B cell (primary cell): ENCODE results near the gene UBASH3B. TPM values are rescaled to one million over a fixed set of nuclear protein-coding genes. Genes with fewer than 3 reads are reported as not detected.
A peak's percentile ranks its signal among the peaks of the same experiment; 100 is the strongest.

ENCODE experiments used
- ATAC-seq: fragments of 200-7000 bp; cut with Tn5 transposase; one replicate; pipeline ENCODE4 v1.10.0; 2021; ENCODE audit warnings: low read depth, mild to moderate bottlenecking, moderate number of reproducible peaks, moderate library complexity
- CTCF ChIA-PET: fragments of 350-600 bp; sonication (Branson Sonifier 250); formaldehyde crosslinking; loops from one replicate; lab custom pipeline; 2021; ENCODE audit warnings: antibody characterized with exemption, inconsistent platforms; lab: Charles Lee
- POLR2A ChIA-PET: fragments of 350-600 bp; sonication (Branson Sonifier 250); formaldehyde crosslinking; loops from one replicate; lab custom pipeline; 2021; ENCODE audit warnings: antibody characterized with exemption; lab: Charles Lee
- DNase-seq: peaks from one replicate; pipeline ENCODE4 v3.0.0; 2013
- H2AFZ ChIP-seq: 2 replicates; pipeline ENCODE4 v1.6.1; 2012; ENCODE audit warnings: mild to moderate bottlenecking, low read depth, low read length; ENCODE audit not compliant: insufficient read depth, poor library complexity, severe bottlenecking
- H3K27ac ChIP-seq, 2 donors: 1 replicate in 1 of 2; 2 replicates in 1 of 2; pipeline ENCODE4 v1.5.1; 2012 to 2013; ENCODE audit warnings: low read length in 2 of 2, mild to moderate bottlenecking in 2 of 2, moderate library complexity in 1 of 2
- H3K27me3 ChIP-seq, 4 experiments: fragments of 200-600 bp in 1 of 4; sonication (generic) in 1 of 4; replicated peaks in 1 of 4; 1 replicate in 2 of 4; 2 replicates in 2 of 4; pipeline versions ENCODE4 v1.6.1 to v1.7.0; 2013 to 2016; ENCODE audit warnings: low read length in 3 of 4, mild to moderate bottlenecking in 2 of 4, mixed read lengths in 1 of 4, moderate library complexity in 1 of 4; ENCODE audit not compliant: insufficient read depth in 4 of 4, control insufficient read depth in 3 of 4; ENCODE audit errors: control extremely low read depth in 1 of 4
- H3K36me3 ChIP-seq, 2 experiments: replicated peaks in 1 of 2; 1 replicate in 1 of 2; 2 replicates in 1 of 2; pipeline versions ENCODE4 v1.6.1 to v1.7.1; 2013; ENCODE audit warnings: low read length in 1 of 2; ENCODE audit not compliant: insufficient read depth in 2 of 2, control insufficient read depth in 1 of 2; ENCODE audit errors: control extremely low read depth in 1 of 2, extremely low read depth in 1 of 2
- H3K4me1 ChIP-seq, 2 donors: fragments of 200-600 bp in 1 of 2; sonication (generic) in 1 of 2; 1 replicate in 1 of 2; 2 replicates in 1 of 2; pipeline versions ENCODE4 v1.5.1 to v1.6.1; 2013 to 2017; ENCODE audit warnings: low read length in 2 of 2; ENCODE audit not compliant: control insufficient read depth in 2 of 2, insufficient read depth in 2 of 2
- H3K4me2 ChIP-seq: replicated peaks from 2 replicates; pipeline ENCODE3; 2012; ENCODE audit warnings: mild to moderate bottlenecking, low read depth, low read length; ENCODE audit not compliant: poor library complexity, severe bottlenecking
- H3K4me3 ChIP-seq, 5 experiments: fragments of 200-600 bp in 1 of 5; sonication (generic) in 1 of 5; 1 replicate in 3 of 5; 2 replicates in 2 of 5; pipeline versions ENCODE4 v1.5.1 to v1.7.0; 2011 to 2016; ENCODE audit warnings: low read length in 4 of 5, mild to moderate bottlenecking in 4 of 5, low read depth in 2 of 5, control low read depth in 1 of 5, moderate library complexity in 1 of 5; ENCODE audit not compliant: insufficient read depth in 1 of 5; ENCODE audit errors: control extremely low read depth in 1 of 5, extremely low read depth in 1 of 5
- H3K79me2 ChIP-seq: fragments of 200-600 bp; sonication (generic); one replicate; pipeline ENCODE4 v1.6.0; 2016; ENCODE audit warnings: low read length; ENCODE audit not compliant: control insufficient read depth, insufficient read depth
- H3K9ac ChIP-seq: fragments of 200-600 bp; sonication (generic); 2 replicates; pipeline ENCODE4 v1.6.1; 2017; ENCODE audit warnings: mild to moderate bottlenecking, low read length, moderate library complexity
- H3K9me3 ChIP-seq, 3 donors: one replicate each; pipeline versions ENCODE4 v1.6.1 to v1.7.1; 2013; ENCODE audit warnings: low read length in 2 of 3; ENCODE audit not compliant: control insufficient read depth in 2 of 3, insufficient read depth in 1 of 3; ENCODE audit errors: control extremely low read depth in 1 of 3
- H4K20me1 ChIP-seq: 2 replicates; pipeline ENCODE4 v1.6.0; 2012; ENCODE audit warnings: mild to moderate bottlenecking, low read length; ENCODE audit not compliant: insufficient read depth, control insufficient read depth, poor library complexity, severe bottlenecking
- H3K27ac Mint-ChIP-seq: one replicate; pipeline ENCODE4 v1.8.0; 2021; ENCODE audit warnings: mixed read lengths
- H3K27me3 Mint-ChIP-seq: one replicate; pipeline ENCODE4 v1.8.0; 2021; ENCODE audit warnings: mixed read lengths
- H3K4me1 Mint-ChIP-seq: one replicate; pipeline ENCODE4 v1.8.0; 2021; ENCODE audit warnings: mixed read lengths
- H3K4me3 Mint-ChIP-seq: one replicate; pipeline ENCODE4 v1.8.0; 2021; ENCODE audit warnings: mixed read lengths
- H3K9me3 Mint-ChIP-seq: one replicate; pipeline ENCODE4 v1.8.0; 2022; ENCODE audit warnings: mixed read lengths; ENCODE audit not compliant: insufficient read depth
- CTCF ChIP-seq: fragments of 200-600 bp; IDR thresholded peaks from one replicate; pipeline ENCODE4 v1.8.0; 2022; ENCODE audit warnings: antibody characterized with exemption, mild to moderate bottlenecking
- EZH2 ChIP-seq: IDR thresholded peaks from 2 replicates; pipeline ENCODE4 v1.6.1; 2012; ENCODE audit warnings: borderline replicate concordance, low read depth, mild to moderate bottlenecking, moderate library complexity, low read length; ENCODE audit not compliant: insufficient read depth, poor library complexity, severe bottlenecking
- WGBS: methylation state at CpG from one replicate; pipeline ENCODE4 v1.1.5; 2013; ENCODE audit warnings: missing lambda C conversion rate; ENCODE audit not compliant: insufficient coverage; 5-methylcytosine and 5-hydroxymethylcytosine counted together
- intact Hi-C: fragments of 100-400 bp; cut with micrococcal nuclease; formaldehyde crosslinking; loops from one replicate; pipeline ENCODE4 v1.10.0; 2022
- polyA plus RNA-seq: library from polyadenylated mRNA; depleted of rRNA; stranded (reverse); fragments of >200 nt; gene quantifications from 2 replicates; pipeline ENCODE4 v1.2.3, GENCODE V29; 2012
- total RNA-seq, 2 donors: library from RNA; stranded (reverse); fragments of 120-200 nt in 1 of 2; gene quantifications; 1 replicate in 1 of 2; 2 replicates in 1 of 2; pipeline versions ENCODE4 v1.2.3 to v1.2.4, GENCODE V29; 2013 to 2022

The UBASH3B gene
- total and polyA plus RNA-seq, 2 donors (not counting 1 experiment from before 2014, with no cell fraction given) = 2.3 to 3.6 TPM

DNA sequence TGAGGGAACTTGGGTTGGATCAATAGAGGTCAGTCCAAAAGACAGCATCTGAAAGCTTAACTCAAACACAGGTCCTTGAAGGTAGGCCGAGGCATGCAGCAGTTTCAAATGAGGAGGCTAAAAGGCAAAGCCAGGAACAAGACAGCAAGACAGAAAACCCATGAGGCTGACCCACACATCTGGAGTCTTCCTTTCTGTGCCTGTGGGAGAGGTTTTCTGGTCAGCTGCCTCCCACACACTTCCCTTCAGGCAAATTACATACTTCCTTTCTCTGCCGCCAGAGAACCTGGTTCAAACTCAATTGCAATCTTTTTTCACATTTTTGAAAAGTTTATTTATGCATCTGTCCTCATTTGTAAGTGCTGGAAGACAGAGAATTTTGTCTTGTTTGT lies 153.0 kb downstream of the UBASH3B start:
- Histone ChIP-seq H3K9me3 (no peaks in the 10 kb centered on the region), H3K27ac (no peak overlapping the region), H3K4me1 (peaks cover 34 to 39% of the 10 kb centered on the region in 2 donors), H3K27me3 (no peaks in the 10 kb centered on the region), H3K9ac (peak overlapping the region; percentile 31), H3K4me3 (peak overlapping the region in 2 of 5 experiments; percentile 1 to 10), H3K79me2 (no peaks in the 10 kb centered on the region), H2AFZ (no peak overlapping the region), H4K20me1 (no peaks in the 10 kb centered on the region), H3K36me3 (no peaks in the 10 kb centered on the region), H3K4me2 (peak overlapping the region; percentile 62)
- WGBS = 0% methylated on average over 1 of the region's 2 CpGs
- no peaks in the 10 kb centered on the region for H3K9me3 Mint-ChIP-seq
- DNase-seq = peak; percentile 33
- peaks cover 48% of the 10 kb centered on the region for H3K4me1 Mint-ChIP-seq
- no peak for ATAC-seq
- TF ChIP-seq CTCF (no peak), EZH2 (no peak)
- ChIA-PET CTCF (interaction anchor here (0.6 to 6.6 kb wide), 7 partner anchors 12 to 213 kb away, joined by 3 to 48 read pairs (median 4); no protein-coding TSS in a partner anchor), POLR2A (interaction anchor here (0.9 kb wide), 1 partner anchor 38 kb away, joined by 3 read pairs; no protein-coding TSS in a partner anchor)
- intact Hi-C loops = no loop called here
- H3K27me3 Mint-ChIP-seq = no peaks in the 10 kb centered on the region
- H3K4me3 Mint-ChIP-seq = peak overlapping the region; percentile 36
- peak overlapping the region; percentile 1 for H3K27ac Mint-ChIP-seq

GRCh38 chr11:122809866-122810265 lies 154.3 kb downstream of the UBASH3B start:
- H3K4me1 ChIP-seq = peaks cover 24 to 28% of the 10 kb centered on the region in 2 donors
- Mint-ChIP-seq H3K4me3 (no peak overlapping the region), H3K9me3 (no peaks in the 10 kb centered on the region), H3K27ac (no peak overlapping the region), H3K27me3 (no peaks in the 10 kb centered on the region), H3K4me1 (peaks cover 34% of the 10 kb centered on the region)
- ChIA-PET POLR2A (no interaction called here), CTCF (interaction anchor here (0.8 to 6.6 kb wide), 2 partner anchors 9 to 43 kb away, joined by 3 to 48 read pairs; no protein-coding TSS in a partner anchor)
- no peaks in the 10 kb centered on the region for H4K20me1 ChIP-seq
- intact Hi-C loops = loop anchor here (5.0 kb wide), 1 partner anchor 42 kb away; no protein-coding TSS in a partner anchor
- H3K4me2 ChIP-seq = no peak overlapping the region
- H3K27me3 ChIP-seq = no peaks in the 10 kb centered on the region
- DNase-seq = no peak
- no peak for TF ChIP-seq EZH2
- TF ChIP-seq CTCF = no peak
- H3K9ac ChIP-seq = no peak overlapping the region
- no peak overlapping the region for H2AFZ ChIP-seq
- WGBS = 47% methylated on average over 2 of the region's 3 CpGs
- H3K79me2 ChIP-seq = no peaks in the 10 kb centered on the region
- no peak overlapping the region for H3K27ac ChIP-seq
- no peaks in the 10 kb centered on the region for H3K36me3 ChIP-seq
- no peak overlapping the region for H3K4me3 ChIP-seq
- no peaks in the 10 kb centered on the region for H3K9me3 ChIP-seq
- no peak for ATAC-seq
